ENCODE data around the gene TMEM80.

- TF ChIP-seq POLR2A (IDR thresholded peaks at IDR 0.05), result no peak
- TF ChIP-seq, protein P1, sequence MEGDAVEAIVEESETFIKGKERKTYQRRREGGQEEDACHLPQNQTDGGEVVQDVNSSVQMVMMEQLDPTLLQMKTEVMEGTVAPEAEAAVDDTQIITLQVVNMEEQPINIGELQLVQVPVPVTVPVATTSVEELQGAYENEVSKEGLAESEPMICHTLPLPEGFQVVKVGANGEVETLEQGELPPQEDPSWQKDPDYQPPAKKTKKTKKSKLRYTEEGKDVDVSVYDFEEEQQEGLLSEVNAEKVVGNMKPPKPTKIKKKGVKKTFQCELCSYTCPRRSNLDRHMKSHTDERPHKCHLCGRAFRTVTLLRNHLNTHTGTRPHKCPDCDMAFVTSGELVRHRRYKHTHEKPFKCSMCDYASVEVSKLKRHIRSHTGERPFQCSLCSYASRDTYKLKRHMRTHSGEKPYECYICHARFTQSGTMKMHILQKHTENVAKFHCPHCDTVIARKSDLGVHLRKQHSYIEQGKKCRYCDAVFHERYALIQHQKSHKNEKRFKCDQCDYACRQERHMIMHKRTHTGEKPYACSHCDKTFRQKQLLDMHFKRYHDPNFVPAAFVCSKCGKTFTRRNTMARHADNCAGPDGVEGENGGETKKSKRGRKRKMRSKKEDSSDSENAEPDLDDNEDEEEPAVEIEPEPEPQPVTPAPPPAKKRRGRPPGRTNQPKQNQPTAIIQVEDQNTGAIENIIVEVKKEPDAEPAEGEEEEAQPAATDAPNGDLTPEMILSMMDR (IDR thresholded peaks at IDR 0.05), result no peak
- TF ChIP-seq EP300 (IDR thresholded peaks at IDR 0.05), result no peak
Measured at GRCh38 chr11:733072-733471, 37.5 kb downstream of the TMEM80 start.
